GM23338 (cell line): ENCODE measurements around the gene FHDC1. TPM values are rescaled to one million over a fixed set of nuclear protein-coding genes. Genes with fewer than 3 reads are reported as not detected.

Experiments used
- ATAC-seq: fragments of 200-7000 bp; cut with Tn5 transposase; 3 replicates; pipeline ENCODE4 v1.9.1; 2020
- DNase-seq: peaks from one replicate; pipeline ENCODE4 v3.0.0-alpha.2; 2015; ENCODE audit warnings: low spot score
- H2AFZ ChIP-seq: fragments of 200-600 bp; sonication (generic); 2 replicates; pipeline ENCODE4 v1.8.0; 2016; ENCODE audit warnings: antibody characterized with exemption, mild to moderate bottlenecking, moderate library complexity
- H3F3A ChIP-seq: fragments of 200-600 bp; sonication (generic); replicated peaks from 2 replicates; pipeline ENCODE4 v1.8.0; 2017; ENCODE audit warnings: antibody characterized with exemption, mixed run types, low read depth
- H3K27ac ChIP-seq: fragments of 200-600 bp; sonication (generic); 2 replicates; pipeline ENCODE4 v1.6.1; 2016; ENCODE audit warnings: low read depth
- H3K27me3 ChIP-seq: fragments of 200-600 bp; sonication (generic); 2 replicates; pipeline ENCODE4 v1.8.0; 2016; ENCODE audit warnings: mild to moderate bottlenecking, mixed run types, moderate library complexity; ENCODE audit not compliant: insufficient read depth
- H3K36me3 ChIP-seq: fragments of 200-600 bp; sonication (generic); 2 replicates; pipeline ENCODE4 v1.8.0; 2016; ENCODE audit warnings: mild to moderate bottlenecking; ENCODE audit not compliant: insufficient read depth
- H3K4me1 ChIP-seq: fragments of 200-600 bp; sonication (generic); 2 replicates; pipeline ENCODE4 v1.8.0; 2016; ENCODE audit warnings: mild to moderate bottlenecking, moderate library complexity; ENCODE audit not compliant: insufficient read depth
- H3K4me2 ChIP-seq: fragments of 200-600 bp; sonication (generic); 2 replicates; pipeline ENCODE4 v1.7.1; 2017; ENCODE audit warnings: mixed run types
- H3K4me3 ChIP-seq: fragments of 200-600 bp; sonication (generic); 2 replicates; pipeline ENCODE4 v1.6.1; 2016; ENCODE audit warnings: mixed run types
- H3K79me2 ChIP-seq: fragments of 200-600 bp; sonication (generic); replicated peaks from 2 replicates; pipeline ENCODE4 v1.8.0; 2017; ENCODE audit warnings: mild to moderate bottlenecking; ENCODE audit not compliant: insufficient read depth
- H3K9me2 ChIP-seq: fragments of 200-600 bp; sonication (generic); 2 replicates; pipeline ENCODE4 v1.8.0; 2017; ENCODE audit not compliant: insufficient read depth
- H4K20me1 ChIP-seq: fragments of 200-600 bp; sonication (generic); replicated peaks from 2 replicates; pipeline ENCODE4 v1.8.0; 2017; ENCODE audit warnings: mild to moderate bottlenecking; ENCODE audit not compliant: insufficient read depth
- H3K27ac Mint-ChIP-seq: 2 replicates; pipeline ENCODE4 v1.8.0; 2020; ENCODE audit warnings: inconsistent platforms, mild to moderate bottlenecking, moderate library complexity, mixed read lengths
- H3K27me3 Mint-ChIP-seq: 3 replicates; pipeline ENCODE4 v1.8.0; 2022; ENCODE audit warnings: low read depth, mild to moderate bottlenecking, moderate library complexity, mixed read lengths, inconsistent platforms; ENCODE audit not compliant: insufficient read depth, poor library complexity
- H3K36me3 Mint-ChIP-seq: 3 replicates; pipeline ENCODE4 v1.8.0; 2021; ENCODE audit warnings: low read depth, mild to moderate bottlenecking, inconsistent platforms, moderate library complexity, mixed read lengths
- H3K4me1 Mint-ChIP-seq: 3 replicates; pipeline ENCODE4 v1.8.0; 2020; ENCODE audit warnings: mild to moderate bottlenecking, inconsistent platforms, mixed read lengths
- H3K4me3 Mint-ChIP-seq: 3 replicates; pipeline ENCODE4 v1.8.0; 2021; ENCODE audit warnings: moderate library complexity, mild to moderate bottlenecking, inconsistent platforms, mixed read lengths
- H3K9me3 Mint-ChIP-seq: 3 replicates; pipeline ENCODE4 v1.8.0; 2020; ENCODE audit warnings: moderate library complexity, mild to moderate bottlenecking, inconsistent platforms, mixed read lengths
- EZH2 ChIP-seq: fragments of 200-600 bp; sonication (generic); IDR thresholded peaks from one replicate; pipeline ENCODE4 v1.8.0; 2017; ENCODE audit warnings: antibody characterized with exemption, mild to moderate bottlenecking, low read depth; ENCODE audit not compliant: unreplicated experiment
- EZH2phosphoT487 ChIP-seq: fragments of 200-600 bp; sonication (generic); IDR thresholded peaks from one replicate; pipeline ENCODE4 v1.8.1; 2018; ENCODE audit warnings: antibody characterized with exemption; ENCODE audit not compliant: unreplicated experiment
- STAT1 ChIP-seq: IDR thresholded peaks from one replicate; pipeline ENCODE4 v1.6.1; 2016; ENCODE audit warnings: antibody characterized with exemption; ENCODE audit not compliant: unreplicated experiment
- polyA plus RNA-seq: library from polyadenylated mRNA; unstranded; fragments of >200 nt; fragmentation: Nextera tagmentation; extraction: Ambion mirVana; gene quantifications from 2 replicates; pipeline ENCODE4 v1.2.1, GENCODE V29; 2016
- total RNA-seq: library from RNA; depleted of rRNA; stranded (reverse); fragments of >200 nt; shearing (Covaris generic); gene quantifications from 2 replicates; pipeline ENCODE4 v1.2.3, GENCODE V29; 2014
- TF ChIP-seq, protein P1 (sequence below): IDR thresholded peaks from one replicate; pipeline ENCODE4 v1.6.1; 2018; ENCODE audit warnings: antibody characterized with exemption; ENCODE audit not compliant: unreplicated experiment
- TF ChIP-seq, protein P2 (sequence below): fragments of 250-450 bp; sonication (Bioruptor Pico); IDR thresholded peaks from 2 replicates; pipeline ENCODE4 v1.5.0; 2020; ENCODE audit warnings: mild to moderate bottlenecking, moderate library complexity
- TF ChIP-seq, protein P3 (sequence below), 2 experiments: fragments of 200-600 bp in 1 of 2; sonication (generic) in 1 of 2; conservative IDR thresholded peaks; 2 replicates each; pipeline versions ENCODE4 v1.5.1 to v1.6.1; 2016 to 2017; ENCODE audit warnings: antibody characterized with exemption in 2 of 2, low read depth in 2 of 2, mild to moderate bottlenecking in 2 of 2, moderate library complexity in 1 of 2

FHDC1 gene
- total and polyA plus RNA-seq, 2 experiments from 2014 or later: 9.5 to 22.8 TPM

DNA sequence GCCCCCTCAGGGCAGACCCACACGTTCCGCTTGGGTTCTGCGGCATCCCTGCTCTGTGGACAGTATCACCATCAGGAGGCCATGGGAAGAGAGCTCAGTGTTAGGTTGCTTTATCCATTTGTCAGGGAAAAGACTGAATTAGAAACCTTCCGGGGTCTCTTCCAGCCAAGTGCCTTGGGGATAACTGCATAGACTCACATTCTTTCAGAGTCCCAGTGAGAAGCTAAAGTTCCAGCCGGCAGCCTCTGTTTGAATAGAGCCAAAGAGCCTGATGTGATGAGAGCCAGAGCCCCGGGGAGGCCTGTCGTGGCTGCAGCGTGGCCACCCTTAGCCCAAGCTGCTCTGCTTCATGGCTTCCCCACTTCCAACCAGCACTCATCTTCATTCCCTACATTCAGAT is 85.2 kb downstream of the FHDC1 start (continued):
- TF ChIP-seq, protein P1, sequence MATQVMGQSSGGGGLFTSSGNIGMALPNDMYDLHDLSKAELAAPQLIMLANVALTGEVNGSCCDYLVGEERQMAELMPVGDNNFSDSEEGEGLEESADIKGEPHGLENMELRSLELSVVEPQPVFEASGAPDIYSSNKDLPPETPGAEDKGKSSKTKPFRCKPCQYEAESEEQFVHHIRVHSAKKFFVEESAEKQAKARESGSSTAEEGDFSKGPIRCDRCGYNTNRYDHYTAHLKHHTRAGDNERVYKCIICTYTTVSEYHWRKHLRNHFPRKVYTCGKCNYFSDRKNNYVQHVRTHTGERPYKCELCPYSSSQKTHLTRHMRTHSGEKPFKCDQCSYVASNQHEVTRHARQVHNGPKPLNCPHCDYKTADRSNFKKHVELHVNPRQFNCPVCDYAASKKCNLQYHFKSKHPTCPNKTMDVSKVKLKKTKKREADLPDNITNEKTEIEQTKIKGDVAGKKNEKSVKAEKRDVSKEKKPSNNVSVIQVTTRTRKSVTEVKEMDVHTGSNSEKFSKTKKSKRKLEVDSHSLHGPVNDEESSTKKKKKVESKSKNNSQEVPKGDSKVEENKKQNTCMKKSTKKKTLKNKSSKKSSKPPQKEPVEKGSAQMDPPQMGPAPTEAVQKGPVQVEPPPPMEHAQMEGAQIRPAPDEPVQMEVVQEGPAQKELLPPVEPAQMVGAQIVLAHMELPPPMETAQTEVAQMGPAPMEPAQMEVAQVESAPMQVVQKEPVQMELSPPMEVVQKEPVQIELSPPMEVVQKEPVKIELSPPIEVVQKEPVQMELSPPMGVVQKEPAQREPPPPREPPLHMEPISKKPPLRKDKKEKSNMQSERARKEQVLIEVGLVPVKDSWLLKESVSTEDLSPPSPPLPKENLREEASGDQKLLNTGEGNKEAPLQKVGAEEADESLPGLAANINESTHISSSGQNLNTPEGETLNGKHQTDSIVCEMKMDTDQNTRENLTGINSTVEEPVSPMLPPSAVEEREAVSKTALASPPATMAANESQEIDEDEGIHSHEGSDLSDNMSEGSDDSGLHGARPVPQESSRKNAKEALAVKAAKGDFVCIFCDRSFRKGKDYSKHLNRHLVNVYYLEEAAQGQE: no peak
- no peak for TF ChIP-seq EZH2phosphoT487
- TF ChIP-seq, protein P2, sequence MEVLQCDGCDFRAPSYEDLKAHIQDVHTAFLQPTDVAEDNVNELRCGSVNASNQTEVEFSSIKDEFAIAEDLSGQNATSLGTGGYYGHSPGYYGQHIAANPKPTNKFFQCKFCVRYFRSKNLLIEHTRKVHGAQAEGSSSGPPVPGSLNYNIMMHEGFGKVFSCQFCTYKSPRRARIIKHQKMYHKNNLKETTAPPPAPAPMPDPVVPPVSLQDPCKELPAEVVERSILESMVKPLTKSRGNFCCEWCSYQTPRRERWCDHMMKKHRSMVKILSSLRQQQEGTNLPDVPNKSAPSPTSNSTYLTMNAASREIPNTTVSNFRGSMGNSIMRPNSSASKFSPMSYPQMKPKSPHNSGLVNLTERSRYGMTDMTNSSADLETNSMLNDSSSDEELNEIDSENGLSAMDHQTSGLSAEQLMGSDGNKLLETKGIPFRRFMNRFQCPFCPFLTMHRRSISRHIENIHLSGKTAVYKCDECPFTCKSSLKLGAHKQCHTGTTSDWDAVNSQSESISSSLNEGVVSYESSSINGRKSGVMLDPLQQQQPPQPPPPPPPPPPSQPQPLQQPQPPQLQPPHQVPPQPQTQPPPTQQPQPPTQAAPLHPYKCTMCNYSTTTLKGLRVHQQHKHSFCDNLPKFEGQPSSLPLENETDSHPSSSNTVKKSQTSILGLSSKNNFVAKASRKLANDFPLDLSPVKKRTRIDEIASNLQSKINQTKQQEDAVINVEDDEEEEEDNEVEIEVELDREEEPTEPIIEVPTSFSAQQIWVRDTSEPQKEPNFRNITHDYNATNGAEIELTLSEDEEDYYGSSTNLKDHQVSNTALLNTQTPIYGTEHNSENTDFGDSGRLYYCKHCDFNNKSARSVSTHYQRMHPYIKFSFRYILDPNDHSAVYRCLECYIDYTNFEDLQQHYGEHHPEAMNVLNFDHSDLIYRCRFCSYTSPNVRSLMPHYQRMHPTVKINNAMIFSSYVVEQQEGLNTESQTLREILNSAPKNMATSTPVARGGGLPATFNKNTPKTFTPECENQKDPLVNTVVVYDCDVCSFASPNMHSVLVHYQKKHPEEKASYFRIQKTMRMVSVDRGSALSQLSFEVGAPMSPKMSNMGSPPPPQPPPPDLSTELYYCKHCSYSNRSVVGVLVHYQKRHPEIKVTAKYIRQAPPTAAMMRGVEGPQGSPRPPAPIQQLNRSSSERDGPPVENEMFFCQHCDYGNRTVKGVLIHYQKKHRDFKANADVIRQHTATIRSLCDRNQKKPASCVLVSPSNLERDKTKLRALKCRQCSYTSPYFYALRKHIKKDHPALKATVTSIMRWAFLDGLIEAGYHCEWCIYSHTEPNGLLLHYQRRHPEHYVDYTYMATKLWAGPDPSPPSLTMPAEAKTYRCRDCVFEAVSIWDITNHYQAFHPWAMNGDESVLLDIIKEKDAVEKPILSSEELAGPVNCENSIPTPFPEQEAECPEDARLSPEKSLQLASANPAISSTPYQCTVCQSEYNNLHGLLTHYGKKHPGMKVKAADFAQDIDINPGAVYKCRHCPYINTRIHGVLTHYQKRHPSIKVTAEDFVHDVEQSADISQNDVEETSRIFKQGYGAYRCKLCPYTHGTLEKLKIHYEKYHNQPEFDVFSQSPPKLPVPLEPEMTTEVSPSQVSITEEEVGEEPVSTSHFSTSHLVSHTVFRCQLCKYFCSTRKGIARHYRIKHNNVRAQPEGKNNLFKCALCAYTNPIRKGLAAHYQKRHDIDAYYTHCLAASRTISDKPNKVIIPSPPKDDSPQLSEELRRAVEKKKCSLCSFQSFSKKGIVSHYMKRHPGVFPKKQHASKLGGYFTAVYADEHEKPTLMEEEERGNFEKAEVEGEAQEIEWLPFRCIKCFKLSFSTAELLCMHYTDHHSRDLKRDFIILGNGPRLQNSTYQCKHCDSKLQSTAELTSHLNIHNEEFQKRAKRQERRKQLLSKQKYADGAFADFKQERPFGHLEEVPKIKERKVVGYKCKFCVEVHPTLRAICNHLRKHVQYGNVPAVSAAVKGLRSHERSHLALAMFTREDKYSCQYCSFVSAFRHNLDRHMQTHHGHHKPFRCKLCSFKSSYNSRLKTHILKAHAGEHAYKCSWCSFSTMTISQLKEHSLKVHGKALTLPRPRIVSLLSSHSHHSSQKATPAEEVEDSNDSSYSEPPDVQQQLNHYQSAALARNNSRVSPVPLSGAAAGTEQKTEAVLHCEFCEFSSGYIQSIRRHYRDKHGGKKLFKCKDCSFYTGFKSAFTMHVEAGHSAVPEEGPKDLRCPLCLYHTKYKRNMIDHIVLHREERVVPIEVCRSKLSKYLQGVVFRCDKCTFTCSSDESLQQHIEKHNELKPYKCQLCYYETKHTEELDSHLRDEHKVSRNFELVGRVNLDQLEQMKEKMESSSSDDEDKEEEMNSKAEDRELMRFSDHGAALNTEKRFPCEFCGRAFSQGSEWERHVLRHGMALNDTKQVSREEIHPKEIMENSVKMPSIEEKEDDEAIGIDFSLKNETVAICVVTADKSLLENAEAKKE (CRISPR knock-in tag): no peak

DNA sequence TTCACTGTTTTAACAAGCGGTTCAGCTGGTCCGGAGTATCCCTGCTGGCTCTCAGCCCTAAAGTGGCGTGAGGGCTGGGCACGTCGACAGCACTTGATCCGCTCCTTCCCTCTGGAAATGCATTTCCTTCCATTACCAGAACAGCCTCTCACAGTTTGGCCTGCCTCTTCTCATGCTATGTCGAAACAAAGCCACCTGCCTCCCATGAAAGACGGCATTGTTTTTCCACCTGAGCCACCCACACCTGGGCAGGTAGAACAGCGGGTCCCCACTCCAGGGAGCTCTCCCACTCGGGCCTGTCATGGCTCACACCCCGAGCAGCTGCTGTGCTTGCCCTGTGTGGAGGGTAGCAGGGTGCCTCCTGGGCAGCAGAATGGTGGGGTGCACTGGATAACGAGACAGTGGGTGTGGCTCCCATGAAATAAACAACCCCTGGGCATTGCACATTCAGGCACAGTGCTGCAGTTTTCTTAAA is 86.2 kb downstream of the FHDC1 start:
- no peak overlapping the region for H3K27ac Mint-ChIP-seq
- no peaks in the 10 kb centered on the region for H3K9me3 Mint-ChIP-seq
- H3K4me1 ChIP-seq: 0 out of 2 replicates have a peak, but pooled peaks cover 3% of the 10 kb centered on the region
- no peaks in the 10 kb centered on the region for H3K36me3 ChIP-seq
- peaks cover 2% of the 10 kb centered on the region for H3K27me3 Mint-ChIP-seq
- H3K4me3 Mint-ChIP-seq: no peak overlapping the region
- no peaks in the 10 kb centered on the region for H3F3A ChIP-seq
- no peaks in the 10 kb centered on the region for H3K79me2 ChIP-seq
- H2AFZ ChIP-seq: peak overlapping the region; percentile 23; the same call in 1 of the 2 replicates
- no peak overlapping the region for H3K4me2 ChIP-seq
- peaks cover 23% of the 10 kb centered on the region for H3K4me1 Mint-ChIP-seq
- DNase-seq (no peak), ATAC-seq (peak; percentile 43)
- no peaks in the 10 kb centered on the region; the same call in 1 of the 2 replicates for H3K9me2 ChIP-seq
- H3K27ac ChIP-seq: no peak overlapping the region
- H3K36me3 Mint-ChIP-seq: no peaks in the 10 kb centered on the region
- H4K20me1 ChIP-seq: no peaks in the 10 kb centered on the region
- no peak overlapping the region for H3K4me3 ChIP-seq
- no peaks in the 10 kb centered on the region for H3K27me3 ChIP-seq
- TF ChIP-seq EZH2 (no peak), STAT1 (no peak)
- TF ChIP-seq, protein P3, sequence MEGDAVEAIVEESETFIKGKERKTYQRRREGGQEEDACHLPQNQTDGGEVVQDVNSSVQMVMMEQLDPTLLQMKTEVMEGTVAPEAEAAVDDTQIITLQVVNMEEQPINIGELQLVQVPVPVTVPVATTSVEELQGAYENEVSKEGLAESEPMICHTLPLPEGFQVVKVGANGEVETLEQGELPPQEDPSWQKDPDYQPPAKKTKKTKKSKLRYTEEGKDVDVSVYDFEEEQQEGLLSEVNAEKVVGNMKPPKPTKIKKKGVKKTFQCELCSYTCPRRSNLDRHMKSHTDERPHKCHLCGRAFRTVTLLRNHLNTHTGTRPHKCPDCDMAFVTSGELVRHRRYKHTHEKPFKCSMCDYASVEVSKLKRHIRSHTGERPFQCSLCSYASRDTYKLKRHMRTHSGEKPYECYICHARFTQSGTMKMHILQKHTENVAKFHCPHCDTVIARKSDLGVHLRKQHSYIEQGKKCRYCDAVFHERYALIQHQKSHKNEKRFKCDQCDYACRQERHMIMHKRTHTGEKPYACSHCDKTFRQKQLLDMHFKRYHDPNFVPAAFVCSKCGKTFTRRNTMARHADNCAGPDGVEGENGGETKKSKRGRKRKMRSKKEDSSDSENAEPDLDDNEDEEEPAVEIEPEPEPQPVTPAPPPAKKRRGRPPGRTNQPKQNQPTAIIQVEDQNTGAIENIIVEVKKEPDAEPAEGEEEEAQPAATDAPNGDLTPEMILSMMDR (conservative IDR thresholded peaks at IDR 0.05; ENCODE audit: low read depth in 2 of 2): no peak
